HG02588 (cell line): ENCODE measurements around the gene NTSR1.

Experiments used
- ATAC-seq: cut with Tn5 transposase; IDR thresholded peaks from one replicate; pipeline ENCODE4 v1.9.1; 2021; ENCODE audit warnings: mild to moderate bottlenecking, moderate library complexity; ENCODE audit not compliant: unreplicated experiment

NTSR1 gene

DNA sequence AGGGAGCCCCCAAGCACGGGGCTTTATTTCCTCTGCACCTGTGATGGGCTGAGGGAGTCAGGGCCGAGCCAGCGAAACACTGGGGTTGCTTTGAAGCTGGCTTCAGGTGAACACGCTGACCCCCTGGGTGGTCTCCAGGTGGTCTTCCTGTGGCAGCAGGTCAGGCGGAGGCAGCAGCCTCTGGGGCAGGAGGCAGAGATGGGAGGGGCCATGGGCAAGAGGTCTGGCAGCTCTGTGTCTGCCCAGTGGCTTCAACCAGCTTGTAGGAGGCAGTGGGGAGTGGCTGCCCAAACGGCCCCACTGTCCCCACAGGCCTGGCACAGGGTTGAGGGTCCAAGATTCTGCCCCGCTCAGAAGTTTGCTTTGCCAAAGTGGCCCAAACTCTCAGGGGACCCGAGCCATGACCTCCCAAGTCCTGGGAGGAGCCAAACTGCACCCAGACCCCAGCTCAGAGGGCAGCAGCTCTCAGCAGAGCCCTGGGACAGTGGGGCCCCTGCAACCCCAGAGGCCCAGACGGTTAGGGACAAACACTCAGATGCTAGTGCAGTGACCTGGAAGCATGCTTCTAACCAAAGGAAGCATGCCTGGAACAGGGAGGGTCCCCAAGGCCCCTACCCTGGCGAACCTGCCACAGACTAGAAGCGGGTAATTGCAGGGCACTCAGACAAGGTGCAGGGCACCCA lies 15.3 kb downstream of the NTSR1 start:
- no peak for ATAC-seq

DNA sequence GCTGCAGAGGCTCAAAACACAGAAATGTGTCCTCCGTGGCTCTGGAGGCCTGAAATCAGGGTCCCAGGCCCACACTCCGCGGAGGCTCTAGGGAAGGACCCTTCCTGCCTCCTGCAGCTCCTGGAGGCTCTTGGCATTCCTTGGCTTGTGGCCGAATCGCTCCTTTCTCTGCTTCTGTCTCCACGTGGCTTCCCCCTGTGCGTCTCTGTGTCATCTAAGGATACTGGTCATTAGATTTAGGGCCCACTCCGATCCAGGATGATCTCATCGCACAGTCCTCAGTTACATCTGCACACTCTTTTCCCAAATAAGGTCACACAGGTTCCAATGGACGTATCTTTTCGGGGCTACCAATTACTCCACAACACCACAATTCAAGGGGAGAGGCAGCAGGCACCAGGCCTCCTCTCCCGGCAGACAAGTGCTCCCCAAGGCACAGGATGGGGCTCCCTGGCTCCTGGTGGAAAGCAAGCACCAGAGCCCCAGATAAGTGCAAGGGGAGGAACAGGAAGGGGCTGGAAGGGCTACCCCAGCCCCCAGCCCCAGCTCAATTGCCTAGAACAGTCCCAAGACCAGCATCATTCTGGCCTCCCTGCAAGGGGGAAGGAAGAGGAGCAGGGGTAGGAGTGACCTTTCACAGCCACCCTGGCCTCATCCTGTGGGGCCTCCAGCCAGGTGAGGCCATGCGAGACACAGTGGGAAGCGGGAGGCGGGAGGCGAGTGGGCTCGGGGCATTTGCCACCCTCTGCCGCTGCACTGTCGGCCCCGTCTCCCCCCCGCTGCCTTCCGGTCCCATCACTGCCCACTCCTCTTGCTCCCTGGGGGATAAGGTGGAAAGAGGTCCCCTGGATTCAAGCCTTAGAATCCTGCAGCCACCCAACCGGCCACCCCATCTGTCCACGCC lies 16.3 kb downstream of the NTSR1 start:
- ATAC-seq, result no peak

DNA sequence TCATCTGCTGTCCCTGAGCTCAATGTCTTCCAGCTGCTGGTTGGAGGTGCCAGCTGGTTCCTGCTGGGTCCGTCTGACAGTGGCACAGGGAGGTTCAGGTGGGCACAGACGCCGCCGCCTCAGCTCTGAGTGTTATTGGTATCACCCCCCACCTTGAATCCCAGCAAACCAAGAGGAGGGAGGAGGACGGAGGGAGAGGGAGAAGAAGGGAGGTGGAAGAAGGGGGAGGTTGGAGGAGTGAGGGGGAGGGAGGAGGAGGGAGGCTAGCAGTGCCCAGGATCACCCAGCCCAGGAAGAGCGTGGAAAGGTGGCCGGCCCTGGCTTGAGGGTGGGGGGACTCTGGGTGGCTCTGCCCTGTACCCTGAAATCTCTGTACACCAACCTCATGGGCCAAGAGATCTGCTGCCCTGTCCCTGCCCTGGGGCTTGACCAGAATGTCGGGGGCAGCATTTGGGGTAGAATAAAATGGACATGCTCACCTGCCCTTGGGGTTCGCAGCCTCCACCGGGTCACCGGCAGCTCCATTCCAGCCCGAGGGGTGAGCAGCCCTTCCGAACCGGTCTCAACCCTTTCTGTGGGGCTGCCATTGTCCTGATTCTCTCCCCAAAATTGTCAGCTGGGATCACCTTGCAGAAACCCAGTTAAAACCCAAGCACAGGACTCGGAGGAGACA lies 17.1 kb downstream of the NTSR1 start:
- ATAC-seq, result no peak

DNA sequence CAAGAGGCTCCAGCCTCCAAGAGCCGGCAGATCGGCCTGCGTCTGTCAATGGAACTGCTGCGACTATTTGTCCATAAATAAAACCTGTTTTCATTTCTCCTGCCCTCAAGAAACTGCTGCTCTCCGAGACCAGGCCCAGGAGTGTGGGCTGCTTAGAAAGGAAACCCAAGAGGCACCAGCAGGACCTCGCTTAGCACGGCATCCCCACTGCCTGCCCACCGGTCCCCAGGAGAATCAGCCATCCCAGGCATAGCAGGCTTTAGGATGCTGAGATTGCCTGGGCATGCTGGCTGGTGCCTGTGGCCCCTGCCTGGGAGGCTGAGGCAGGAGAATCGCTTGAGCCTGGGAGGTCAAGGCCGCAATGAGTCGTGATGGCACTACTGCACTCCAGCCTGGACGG lies 17.6 kb downstream of the NTSR1 start:
- ATAC-seq, result no peak

DNA sequence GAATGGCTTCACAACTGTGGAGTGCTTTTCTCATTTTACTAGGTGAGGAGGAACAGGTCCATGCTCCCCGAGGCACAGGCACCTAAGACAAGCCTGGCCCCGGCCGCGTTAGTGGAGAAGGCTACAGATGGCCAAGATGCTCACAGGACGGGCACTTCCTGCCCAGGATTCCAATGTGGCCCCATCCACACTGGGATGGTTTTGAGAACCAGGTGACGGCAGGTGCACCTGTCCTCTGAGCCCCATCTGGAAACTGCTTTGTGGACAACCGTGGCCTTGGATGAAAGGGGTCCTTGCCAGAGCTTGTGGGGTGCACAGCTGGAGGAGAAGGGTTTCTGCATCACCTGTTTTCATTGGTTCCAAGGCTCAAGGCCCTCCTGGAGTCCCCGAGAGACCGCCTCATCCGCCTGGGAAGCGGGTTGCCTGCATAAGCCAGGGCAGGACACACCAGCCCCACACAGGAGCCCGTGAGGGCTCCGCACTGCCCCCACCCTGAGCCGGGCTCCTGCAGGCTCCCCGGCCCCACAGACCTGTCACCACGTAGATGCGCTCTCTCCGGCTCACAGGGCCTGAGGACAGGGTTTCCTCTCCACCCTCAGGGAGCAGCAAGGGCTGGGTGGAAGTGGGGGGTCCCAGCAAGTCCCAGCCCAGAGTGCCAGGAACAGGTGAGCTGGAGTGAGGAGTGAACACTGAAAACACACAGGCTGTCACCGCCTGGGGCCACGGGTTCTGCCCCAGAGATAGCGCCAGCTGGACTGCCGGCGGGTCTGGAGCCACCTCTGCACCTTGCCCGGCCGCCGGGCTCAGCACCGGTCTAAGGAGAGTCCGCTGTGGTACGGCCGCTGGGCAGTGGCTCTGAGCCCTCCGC lies 18.3 kb downstream of the NTSR1 start:
- no peak for ATAC-seq

DNA sequence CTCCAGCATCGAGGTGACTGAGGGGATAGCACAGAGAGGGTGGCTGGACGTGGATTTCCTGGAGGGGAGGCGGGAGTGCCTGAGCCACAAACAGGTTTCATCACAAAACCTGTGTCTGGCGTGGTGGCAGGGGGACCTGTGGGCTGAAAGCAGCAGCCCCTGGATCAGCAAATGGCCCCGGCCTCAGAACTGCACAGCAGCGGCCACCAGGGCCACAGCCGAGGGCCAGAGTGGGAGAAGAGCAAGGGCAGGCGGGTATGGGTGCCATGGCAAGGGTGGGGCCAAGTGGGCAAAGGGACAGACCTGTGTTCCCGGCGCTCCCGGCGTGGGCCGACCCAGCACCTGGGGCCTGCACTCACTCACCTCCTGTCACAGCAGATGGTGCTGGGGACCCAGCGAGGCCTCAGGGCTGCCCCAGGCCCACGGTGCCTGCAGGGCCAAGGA lies 19.0 kb downstream of the NTSR1 start:
- ATAC-seq, result no peak

DNA sequence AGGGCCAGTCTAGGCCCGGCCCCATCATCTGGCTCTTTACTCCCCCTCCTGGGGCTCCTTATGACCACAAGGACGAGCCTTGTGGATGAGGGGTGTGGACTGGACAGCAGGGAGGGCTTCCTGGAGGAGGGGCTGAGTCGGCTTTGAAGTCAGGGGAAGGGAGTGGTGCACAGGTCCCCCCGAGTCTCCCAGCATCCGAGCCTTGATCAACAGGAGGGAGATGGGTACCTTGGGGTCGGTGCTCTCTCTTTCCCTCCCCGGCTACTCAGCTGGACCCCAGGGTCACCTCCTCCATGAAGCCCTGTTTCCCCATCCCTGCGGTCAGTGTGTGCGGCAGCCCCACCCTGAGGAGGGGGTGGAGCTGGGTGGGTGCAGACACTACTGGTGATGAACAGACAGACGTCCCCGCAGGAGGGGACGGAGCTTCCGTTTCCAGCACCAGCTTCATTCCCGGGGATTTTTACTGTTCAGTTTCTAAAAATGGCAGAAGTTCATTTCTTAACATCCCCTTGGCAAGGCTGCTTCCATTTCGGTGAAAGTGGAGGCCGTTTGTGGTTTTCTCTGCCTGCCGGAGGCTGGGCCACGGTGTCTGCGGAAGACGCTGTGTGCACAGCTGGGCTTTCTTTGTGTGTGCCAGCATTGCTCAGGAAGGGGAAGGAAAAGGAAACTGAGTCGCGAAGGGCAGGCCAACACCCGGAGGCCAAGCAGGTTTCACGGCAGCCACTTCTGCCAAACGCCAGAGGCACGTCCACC lies 19.6 kb downstream of the NTSR1 start:
- no peak for ATAC-seq

DNA sequence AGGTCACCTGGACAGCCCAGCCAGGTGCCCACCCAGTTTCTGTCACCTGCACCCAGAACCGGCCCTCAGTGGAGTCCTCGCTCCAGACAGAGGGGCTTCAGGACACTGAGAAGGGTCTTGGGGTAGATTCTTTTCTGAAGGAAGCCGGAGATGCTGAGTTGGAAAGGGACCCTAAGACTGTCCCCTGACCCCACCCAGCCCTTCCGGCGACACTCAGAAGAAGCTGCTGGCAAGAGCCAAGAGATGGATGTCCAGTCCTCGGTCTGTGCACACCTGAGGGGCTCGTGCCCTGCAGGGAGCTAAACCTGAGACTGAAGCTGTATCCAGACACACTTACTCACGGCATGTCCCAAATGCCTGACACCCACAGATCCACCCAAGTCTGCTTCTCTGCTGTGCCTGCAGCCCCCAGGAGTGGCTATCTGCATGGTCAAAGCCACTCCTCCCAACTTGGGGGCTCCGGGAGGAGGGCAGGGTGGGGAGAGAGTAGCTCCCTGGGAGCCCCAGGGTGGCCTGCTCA lies 20.2 kb downstream of the NTSR1 start:
- ATAC-seq, result no peak

DNA sequence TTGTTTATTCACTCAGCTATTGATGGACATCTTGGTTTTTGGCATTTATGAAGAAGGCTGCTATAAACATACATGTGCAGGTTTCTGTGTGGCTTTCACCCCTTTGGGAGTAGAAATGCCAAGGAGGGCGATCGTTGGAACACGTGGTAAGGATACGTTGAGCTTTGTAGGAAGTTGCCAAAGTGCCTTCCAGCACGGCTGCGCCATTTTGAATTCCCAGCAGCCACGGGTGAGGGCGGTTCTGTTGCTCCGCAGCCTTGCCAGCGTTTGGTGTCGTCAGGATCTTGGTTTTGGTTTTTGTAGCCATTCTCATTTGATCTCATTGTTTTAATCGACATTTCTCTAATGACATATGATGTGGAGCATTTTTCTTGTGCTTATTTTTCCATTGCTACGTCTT lies 21.8 kb downstream of the NTSR1 start:
- no peak for ATAC-seq

DNA sequence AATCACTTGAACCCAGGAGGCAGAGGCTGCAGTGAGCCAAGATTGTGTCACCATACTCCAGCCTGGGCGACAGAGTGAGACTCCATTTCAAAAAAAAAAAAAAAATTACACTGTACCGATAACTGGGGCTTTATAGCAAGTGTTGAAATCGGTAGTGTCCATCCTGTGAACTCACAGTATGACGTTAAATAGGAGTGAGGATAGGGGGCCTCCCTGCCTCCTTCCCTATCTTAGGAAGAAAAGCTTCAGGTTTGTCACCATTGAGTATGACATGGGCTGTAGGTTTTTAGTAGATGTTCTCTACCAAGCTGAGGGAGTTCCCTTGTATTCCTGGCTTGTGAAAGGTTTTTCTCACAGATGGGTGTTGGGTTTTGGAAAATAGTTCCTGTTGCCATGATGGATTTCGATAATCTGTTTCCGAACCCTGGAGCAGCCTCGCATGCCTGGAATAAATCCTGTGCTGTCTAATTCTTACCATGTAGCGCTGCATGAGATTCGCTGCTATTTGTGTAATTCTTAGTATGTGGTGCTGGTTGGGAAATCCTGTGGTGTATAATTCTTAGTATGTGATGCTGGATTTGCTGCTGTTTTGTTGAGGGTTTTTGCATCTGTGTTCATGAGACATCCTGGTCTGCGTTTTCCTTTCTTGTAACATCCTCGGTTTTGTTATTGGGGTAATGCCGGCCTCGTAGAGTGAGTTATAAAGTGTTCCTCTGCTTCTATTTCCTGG lies 23.6 kb downstream of the NTSR1 start:
- ATAC-seq, result no peak

DNA sequence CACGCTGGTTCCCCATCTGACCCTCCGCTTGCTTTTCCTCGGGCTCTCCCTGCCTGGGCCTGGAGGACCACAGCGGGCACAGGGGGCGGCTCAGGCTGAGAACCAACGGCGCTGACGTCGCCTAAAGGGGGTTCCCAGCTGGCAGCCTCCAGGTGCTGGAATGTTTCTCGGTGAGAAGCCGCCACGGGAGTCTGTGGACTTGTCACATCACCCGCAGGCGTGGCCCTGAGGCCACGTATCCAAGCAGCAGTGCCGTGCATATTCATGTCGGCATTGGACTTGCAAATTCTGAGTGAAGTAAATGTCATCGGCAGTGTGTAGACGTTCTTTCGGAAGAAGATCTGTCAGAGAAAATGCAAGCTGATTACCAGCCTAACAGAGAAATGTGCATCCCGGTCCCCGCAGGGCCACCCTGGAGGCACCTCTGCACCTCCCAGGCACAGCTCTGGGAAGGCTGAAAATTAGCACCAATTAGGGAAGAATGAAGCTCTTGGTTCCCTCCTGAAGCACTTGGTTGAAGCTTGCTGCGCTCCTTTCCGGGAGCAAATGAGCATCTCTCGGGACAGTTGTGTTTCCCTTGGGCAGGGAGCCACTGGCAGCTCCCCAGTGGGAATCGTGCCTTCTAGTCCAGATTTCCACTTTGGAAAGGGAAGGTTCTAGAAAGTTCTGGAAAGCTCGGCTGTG lies 24.3 kb downstream of the NTSR1 start:
- ATAC-seq, result no peak

DNA sequence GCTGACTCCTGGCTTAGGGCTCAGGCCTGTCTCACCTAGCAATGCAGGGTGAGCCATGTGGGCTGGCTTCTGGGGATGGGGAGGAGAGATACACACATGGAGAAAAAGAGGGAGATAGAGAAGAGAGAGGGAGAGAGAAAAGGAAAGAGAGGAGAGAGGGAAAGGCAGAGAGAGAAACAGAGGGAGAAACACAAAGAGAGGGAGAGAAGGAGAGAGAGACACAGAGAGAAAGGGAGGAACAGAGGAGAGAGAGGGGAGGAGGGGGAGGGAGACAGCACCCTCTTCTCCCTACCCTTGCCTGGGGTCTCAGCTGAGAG lies 24.8 kb downstream of the NTSR1 start:
- ATAC-seq, result no peak

DNA sequence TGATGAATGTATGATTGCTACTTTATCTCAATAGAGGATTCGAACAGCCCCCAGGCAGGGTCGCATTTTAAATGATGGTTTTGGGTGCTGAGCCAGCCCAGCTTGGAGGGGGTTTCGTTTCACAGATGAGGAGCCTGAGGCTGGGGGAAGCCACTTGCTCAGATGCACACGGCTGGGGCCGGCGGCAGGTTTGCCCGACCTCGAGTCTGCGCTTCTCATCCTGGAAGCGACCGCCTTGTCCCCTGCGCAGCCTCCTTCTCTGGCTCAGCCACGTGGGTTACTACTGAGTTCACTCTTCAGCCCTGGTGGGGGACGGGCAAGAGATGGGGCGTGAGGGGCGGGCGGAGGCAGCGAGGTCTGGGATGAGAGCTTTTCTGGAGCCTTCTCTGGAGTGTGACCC lies 25.3 kb downstream of the NTSR1 start:
- no peak for ATAC-seq

DNA sequence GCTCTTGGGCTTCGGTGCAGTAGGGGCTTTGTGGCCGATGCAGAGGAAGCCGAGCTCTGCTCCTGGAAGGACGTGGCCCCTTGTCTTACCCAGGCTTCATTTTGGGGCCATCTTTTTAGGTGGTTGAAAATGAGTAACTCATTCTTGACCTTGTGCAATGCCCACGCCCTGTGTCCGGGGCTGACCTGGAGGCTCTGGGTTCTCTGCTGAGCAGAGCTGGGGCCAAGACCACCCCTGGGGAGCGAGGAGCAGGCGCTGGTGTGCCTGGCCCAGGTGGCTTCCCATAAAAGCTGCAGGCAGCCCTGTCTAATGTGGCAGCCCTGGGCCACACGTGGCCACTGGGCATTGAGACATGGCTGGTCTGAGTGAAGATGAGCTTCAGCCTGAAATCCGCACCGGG lies 25.7 kb downstream of the NTSR1 start:
- ATAC-seq, result no peak

DNA sequence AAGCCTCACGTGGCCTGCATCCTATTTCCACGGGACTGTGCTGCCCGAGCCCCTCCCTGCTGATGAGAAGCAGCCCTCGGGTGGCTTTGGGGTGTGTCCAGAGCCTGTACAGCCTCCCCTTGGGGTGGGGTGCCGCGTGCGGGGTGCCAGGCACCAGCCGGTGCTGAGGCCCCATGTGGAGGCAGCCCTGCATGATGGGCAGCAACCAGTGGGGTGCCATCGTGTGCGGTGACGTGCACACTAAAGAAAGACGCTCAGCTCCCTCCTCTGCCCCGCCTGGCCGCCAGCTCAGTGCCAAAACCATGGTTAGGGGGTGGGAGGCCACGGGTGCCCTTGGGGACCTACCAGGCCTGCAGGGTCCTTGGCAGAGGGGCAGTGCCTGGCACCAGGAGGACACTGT lies 26.2 kb downstream of the NTSR1 start:
- no peak for ATAC-seq

DNA sequence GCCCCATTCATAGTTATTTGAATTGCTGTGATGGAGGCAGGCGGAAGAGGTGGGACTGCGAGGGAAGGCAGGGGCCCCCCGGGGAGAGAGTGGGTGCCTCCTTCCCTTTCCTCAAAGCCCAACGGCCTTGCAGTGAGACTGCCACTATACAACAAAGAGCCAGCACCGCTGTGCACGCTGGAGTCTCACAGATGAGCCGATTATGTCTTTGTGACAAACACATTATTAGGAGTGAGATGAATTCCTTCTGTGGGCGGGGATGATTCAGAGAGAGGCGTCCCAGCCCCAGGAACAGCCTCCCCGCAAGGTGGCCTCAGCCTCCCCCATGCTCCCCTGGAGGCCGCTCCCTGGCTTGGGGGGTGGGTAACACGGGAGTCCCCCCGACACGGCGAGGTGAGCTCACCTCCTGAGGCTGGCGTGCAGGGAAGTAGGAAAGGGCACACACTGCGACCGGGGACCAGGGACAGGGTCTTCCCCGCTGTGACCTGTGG lies 26.7 kb downstream of the NTSR1 start:
- ATAC-seq, result no peak

DNA sequence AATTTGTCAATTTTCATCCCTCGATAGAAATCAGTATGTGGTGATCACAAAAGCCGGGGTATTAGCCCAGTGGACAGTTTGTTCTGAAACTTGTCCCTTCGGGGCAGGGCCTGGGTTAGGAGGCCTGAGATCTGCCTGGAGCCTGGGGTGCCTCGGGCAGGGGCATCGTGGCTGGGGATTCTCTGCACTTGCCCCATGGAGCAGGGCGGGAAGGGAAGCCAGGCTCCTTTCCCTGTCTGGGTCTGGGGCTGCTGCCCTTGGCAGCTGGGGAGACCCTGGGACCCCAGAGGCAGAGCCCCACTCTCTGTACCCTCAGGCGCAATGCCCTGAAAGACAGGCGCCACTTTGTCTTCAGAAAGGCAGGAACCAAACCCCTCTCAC lies 27.4 kb downstream of the NTSR1 start:
- no peak for ATAC-seq

DNA sequence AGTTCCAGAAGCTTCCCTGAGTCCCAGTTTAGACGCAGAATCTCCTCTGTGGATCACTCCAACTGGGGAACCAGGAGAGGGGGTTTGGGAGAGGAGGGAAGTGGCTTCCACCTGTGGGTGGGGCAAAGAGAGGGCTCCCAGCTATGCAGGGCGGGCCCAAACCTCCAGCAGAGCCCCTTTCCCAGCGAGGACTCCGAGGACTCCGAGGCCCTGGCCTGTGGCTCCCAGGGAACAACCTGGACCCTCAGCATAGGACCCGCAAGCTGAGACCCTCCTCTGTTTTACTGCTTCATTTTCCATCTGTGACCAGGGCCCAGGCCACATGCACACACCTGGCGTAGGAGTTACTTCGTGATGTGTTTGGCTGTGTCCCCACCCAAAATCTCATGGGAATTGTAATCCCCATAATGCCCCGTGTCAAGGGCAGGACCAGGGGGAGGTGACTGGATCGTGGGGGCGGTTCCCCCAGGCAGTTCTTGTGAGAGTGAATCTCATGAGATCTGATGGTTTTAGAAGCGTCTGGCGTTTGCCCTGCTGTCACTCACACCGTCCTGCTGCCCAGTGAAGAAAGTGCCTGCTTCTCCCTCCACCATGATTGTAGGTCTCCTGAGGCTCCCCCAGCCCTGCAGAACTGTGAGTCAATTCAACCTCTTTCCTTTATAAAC lies 27.9 kb downstream of the NTSR1 start:
- ATAC-seq, result no peak
